K562 (cell line): ENCODE measurements around the gene DUSP16. TPM values are rescaled to one million over a fixed set of nuclear protein-coding genes. Genes with fewer than 3 reads are reported as not detected.

ENCODE experiments used
- ATAC-seq: fragments of 200-7000 bp; cut with Tn5 transposase; 3 replicates; pipeline ENCODE4 v1.9.1; 2020; ENCODE audit warnings: moderate library complexity
- BruUV-seq: library from RNA; stranded (reverse); fragments of 400-500 nt; replicated peaks from 2 replicates; lab custom pipeline; 2021; lab: Mats Ljungman, UMichigan
- CTCF ChIA-PET: fragments of 300-600 bp; formaldehyde crosslinking; extraction: SDS; loops from one replicate; lab custom pipeline; 2021; ENCODE audit warnings: low intra/inter-chr PET ratio; lab: Yijun Ruan, JAX
- POLR2A ChIA-PET: fragments of 300-600, 350-650 bp; sonication (Branson Sonifier 250); formaldehyde crosslinking; extraction: SDS; loops from one replicate; lab custom pipeline; 2021; ENCODE audit warnings: antibody characterized with exemption, inconsistent platforms; lab: Yijun Ruan, JAX
- DNase-seq, 4 experiments: peaks; one replicate each; pipeline versions ENCODE4 v3.0.0 to v3.0.0-alpha.2; 2011 to 2018; ENCODE audit warnings: low spot score in 3 of 4, mixed read lengths in 3 of 4; ENCODE audit errors: extremely low read depth in 1 of 4
- FAIRE-seq: peaks from 2 replicates; lab custom pipeline; 2011; peaks lifted over from hg19 to GRCh38; lab: Jason Lieb, UNC
- H2AFZ ChIP-seq: 2 replicates; pipeline ENCODE4 v1.6.0; 2011; ENCODE audit warnings: low read depth, low read length, control low read depth, inconsistent platforms
- H3K27ac ChIP-seq: fragments of 200-600 bp; 3 replicates; pipeline ENCODE4 v1.8.0; 2011; ENCODE audit warnings: low read depth, mild to moderate bottlenecking, control low read depth, inconsistent platforms, low read length, moderate library complexity, mixed read lengths; ENCODE audit errors: extremely low read depth
- H3K27me3 ChIP-seq, 2 experiments: fragments of 300-600 bp in 1 of 2; 2 replicates in 1 of 2; 3 replicates in 1 of 2; pipeline versions ENCODE4 v1.6.0 to v1.8.0; 2011; ENCODE audit warnings: inconsistent platforms in 2 of 2, low read length in 2 of 2, mild to moderate bottlenecking in 1 of 2, mixed read lengths in 1 of 2, moderate library complexity in 1 of 2; ENCODE audit not compliant: control insufficient read depth in 2 of 2, insufficient read depth in 2 of 2
- H3K36me3 ChIP-seq: fragments of 300-600 bp; 3 replicates; pipeline ENCODE4 v1.8.0; 2011; ENCODE audit warnings: mild to moderate bottlenecking, low read length, inconsistent platforms; ENCODE audit not compliant: control insufficient read depth, insufficient read depth
- H3K4me1 ChIP-seq, 2 experiments: fragments of 200-600 bp in 1 of 2; replicated peaks in 1 of 2; 2 replicates in 1 of 2; 3 replicates in 1 of 2; pipeline versions ENCODE4 v1.5.1 to v1.8.0; 2011; ENCODE audit warnings: inconsistent platforms in 2 of 2, low read length in 2 of 2, mild to moderate bottlenecking in 1 of 2, mixed read lengths in 1 of 2, moderate library complexity in 1 of 2; ENCODE audit not compliant: control insufficient read depth in 2 of 2, insufficient read depth in 2 of 2
- H3K4me2 ChIP-seq: 2 replicates; pipeline ENCODE4 v1.6.1; 2011; ENCODE audit warnings: low read length, control low read depth, inconsistent platforms, mixed read lengths; ENCODE audit not compliant: insufficient read depth
- H3K4me3 ChIP-seq: fragments of 200-600 bp; sonication (generic), shearing (Covaris generic); 2 replicates; pipeline ENCODE4 v1.5.1; 2016; ENCODE audit warnings: control low read depth, inconsistent platforms
- H3K79me2 ChIP-seq: fragments of 200-600 bp; 3 replicates; pipeline ENCODE4 v1.8.0; 2011; ENCODE audit warnings: low read length, inconsistent platforms; ENCODE audit not compliant: control insufficient read depth, insufficient read depth
- H3K9ac ChIP-seq, 2 experiments: 2 replicates each; pipeline versions ENCODE4 v1.6.0 to v1.6.1; 2011; ENCODE audit warnings: low read depth in 2 of 2, low read length in 2 of 2, control low read depth in 1 of 2, inconsistent platforms in 1 of 2, mild to moderate bottlenecking in 1 of 2, mixed read lengths in 1 of 2; ENCODE audit not compliant: insufficient read depth in 1 of 2
- H3K9me1 ChIP-seq: one replicate; pipeline ENCODE4 v1.6.0; 2011; ENCODE audit warnings: inconsistent platforms, mild to moderate bottlenecking, low read length, moderate library complexity; ENCODE audit not compliant: control insufficient read depth, insufficient read depth
- H3K9me3 ChIP-seq: replicated peaks from 2 replicates; pipeline ENCODE4 v1.5.1; 2011; ENCODE audit warnings: low read depth, low read length, inconsistent platforms; ENCODE audit not compliant: control insufficient read depth, insufficient read depth
- H4K20me1 ChIP-seq: replicated peaks from 2 replicates; pipeline ENCODE4 v1.6.1; 2011; ENCODE audit warnings: low read length, inconsistent platforms, mixed read lengths; ENCODE audit not compliant: control insufficient read depth, insufficient read depth
- HIVEP1 ChIP-seq: fragments of 250-450 bp; sonication (Bioruptor Pico); IDR thresholded peaks from 2 replicates; pipeline ENCODE4 v1.4.0; 2020; ENCODE audit warnings: mild to moderate bottlenecking
- HMG20B ChIP-seq: fragments of 250-450 bp; sonication (Bioruptor Pico); IDR thresholded peaks from 2 replicates; pipeline ENCODE4 v1.5.0; 2021; ENCODE audit warnings: mild to moderate bottlenecking
- NBN ChIP-seq: fragments of 450-650 bp; IDR thresholded peaks from 2 replicates; pipeline ENCODE4 v1.6.1; 2016; ENCODE audit warnings: low read depth, mild to moderate bottlenecking
- NCOA2 ChIP-seq, 2 experiments: fragments of 450-650 bp; IDR thresholded peaks; 2 replicates each; pipeline ENCODE4 v1.6.1; 2018; ENCODE audit warnings: mild to moderate bottlenecking in 2 of 2, moderate library complexity in 1 of 2; ENCODE audit not compliant: partially characterized antibody in 2 of 2
- NFIC ChIP-seq: fragments of 450-650 bp; IDR thresholded peaks from 2 replicates; pipeline ENCODE4 v1.6.1; 2017; ENCODE audit warnings: mild to moderate bottlenecking, inconsistent platforms
- NR3C1 ChIP-seq: sonication (generic); formaldehyde crosslinking; IDR thresholded peaks from 2 replicates; pipeline ENCODE4 v1.8.1; 2022; ENCODE audit warnings: missing genetic modification reagents
- PTRF ChIP-seq: fragments of 450-650 bp; IDR thresholded peaks from 2 replicates; pipeline ENCODE4 v1.6.1; 2016; ENCODE audit warnings: mild to moderate bottlenecking, missing genetic modification characterization, missing compliant biosample characterization
- ZFPM2 ChIP-seq: fragments of 250-450 bp; sonication (Bioruptor Pico); IDR thresholded peaks from 2 replicates; pipeline ENCODE4 v1.5.1; 2022; ENCODE audit warnings: mild to moderate bottlenecking
- ZNF232 ChIP-seq: sonication (generic); formaldehyde crosslinking; IDR thresholded peaks from 2 replicates; pipeline ENCODE4 v1.8.0; 2022; ENCODE audit warnings: mild to moderate bottlenecking, missing genetic modification reagents
- ZNF311 ChIP-seq: fragments of 250-450 bp; sonication (Bioruptor Pico); IDR thresholded peaks from 2 replicates; pipeline ENCODE4 v1.4.0; 2020; ENCODE audit warnings: mild to moderate bottlenecking, moderate library complexity
- ZNF436 ChIP-seq: fragments of 250-450, 450-650 bp; sonication (Bioruptor Pico); formaldehyde crosslinking; IDR thresholded peaks from 2 replicates; pipeline ENCODE4 v1.7.0; 2020; ENCODE audit warnings: mild to moderate bottlenecking
- ZNF778 ChIP-seq: fragments of 450-650 bp; formaldehyde crosslinking; IDR thresholded peaks from 2 replicates; pipeline ENCODE4 v1.4.0; 2020; ENCODE audit warnings: mild to moderate bottlenecking, moderate library complexity
- ZSCAN29 ChIP-seq: fragments of 450-650 bp; IDR thresholded peaks from 2 replicates; pipeline ENCODE4 v1.6.1; 2017
- WGBS: fragments of 100-300 bp; shearing (Covaris generic); methylation state at CpG from one replicate; pipeline ENCODE4 v1.1.6; 2016; ENCODE audit warnings: low coverage, mixed read lengths; ENCODE audit not compliant: insufficient coverage; ENCODE audit errors: missing lambda C conversion rate; 5-methylcytosine and 5-hydroxymethylcytosine counted together
- in situ Hi-C: fragments of 300-500 bp; cut with MboI; formaldehyde crosslinking; loops from 4 replicates; pipeline ENCODE4 v1.15.0; 2018; ENCODE audit warnings: inconsistent platforms, mixed read lengths
- intact Hi-C: fragments of 100-400 bp; cut with micrococcal nuclease; formaldehyde crosslinking; loops from 2 replicates; pipeline ENCODE4 v1.14.2; 2022
- polyA plus RNA-seq, 8 experiments: library from polyadenylated mRNA; depleted of rRNA in 4 of 8; stranded (reverse) in 5 of 8; unstranded in 3 of 8; fragments of >200 nt; fragmentation: Nextera tagmentation in 2 of 8; fragmentation: Illumina TruSeq in 1 of 8; extraction: Ambion mirVana in 2 of 8; extraction: Trizol in 1 of 8; gene quantifications; 2 replicates each; pipeline versions ENCODE4 v1.2.1 to v1.2.3, GENCODE V29; 2011 to 2014; ENCODE audit warnings: inconsistent platforms in 1 of 8, missing spikeins in 1 of 8
- total RNA-seq, 7 experiments: library from RNA; depleted of rRNA in 6 of 7; stranded (reverse); fragments of >200 nt in 6 of 7; fragmentation: Illumina TruSeq in 2 of 7; extraction: Trizol in 2 of 7; gene quantifications; 2 replicates each; pipeline versions ENCODE4 v1.2.1 to v1.2.3, GENCODE V29; 2011 to 2021; ENCODE audit warnings: low replicate concordance in 1 of 7
- TF ChIP-seq, protein P1 (sequence below): fragments of 250-450 bp; sonication (Bioruptor Pico); IDR thresholded peaks from 2 replicates; pipeline ENCODE4 v1.5.0; 2021
- TF ChIP-seq, protein P2 (sequence below), 2 experiments: fragments of 450-650 bp in 1 of 2; sonication (generic) in 1 of 2; formaldehyde crosslinking in 1 of 2; IDR thresholded peaks in 1 of 2; conservative IDR thresholded peaks in 1 of 2; 2 replicates each; pipeline versions ENCODE4 v1.6.1 to v1.8.1; 2016 to 2023; ENCODE audit warnings: mild to moderate bottlenecking in 2 of 2, moderate library complexity in 2 of 2, inconsistent platforms in 1 of 2, missing genetic modification reagents in 1 of 2

The DUSP16 gene
- total and polyA plus RNA-seq, 9 of the 15 experiments (the other 6 are each of a cell fraction or from before 2014, with no cell fraction given), result 0.70 to 12.3 (median 5.7) TPM

DNA sequence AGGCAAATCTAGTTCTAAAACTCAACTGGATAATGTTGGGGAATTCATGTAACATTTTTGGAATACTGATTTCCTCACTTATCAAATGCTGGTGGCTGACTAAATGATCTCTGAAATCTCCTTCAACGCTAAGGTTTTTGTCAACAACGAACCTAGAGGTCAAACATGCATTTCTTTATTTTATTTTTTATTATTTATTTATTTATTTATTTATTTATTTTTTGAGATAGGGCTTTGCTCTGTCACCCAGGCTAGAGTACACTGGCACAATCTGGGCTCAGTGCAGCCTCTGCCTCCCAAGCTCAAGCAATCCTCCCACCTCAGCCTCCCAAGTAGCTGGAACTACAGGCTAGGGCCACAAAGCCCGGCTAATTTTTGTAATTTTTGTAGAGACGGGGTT, 64.5 kb downstream of the DUSP16 start:
- intact Hi-C loops, result loop anchor here (10.0 kb wide), 1 partner anchor 113 kb away; no protein-coding TSS in a partner anchor
- H3K4me3 ChIP-seq, result no peak overlapping the region
- H3K27ac ChIP-seq, result no peak overlapping the region
- POLR2A ChIA-PET, result no interaction called here
- DNase-seq (no peak), ATAC-seq (no peak), FAIRE-seq (no peak)
- no peaks in the 10 kb centered on the region for H3K36me3 ChIP-seq
- H3K4me2 ChIP-seq, result no peak overlapping the region
- H3K9me1 ChIP-seq, result no peaks in the 10 kb centered on the region
- BruUV-seq, result no TSS peak
- H4K20me1 ChIP-seq, result no peaks in the 10 kb centered on the region
- no peaks in the 10 kb centered on the region for H3K9me3 ChIP-seq
- TF ChIP-seq NFIC (no peak), ZSCAN29 (no peak), NR3C1 (CRISPR knock-in tag) (no peak), ZNF436 (no peak), PTRF (tag) (no peak)
- TF ChIP-seq, protein P1, sequence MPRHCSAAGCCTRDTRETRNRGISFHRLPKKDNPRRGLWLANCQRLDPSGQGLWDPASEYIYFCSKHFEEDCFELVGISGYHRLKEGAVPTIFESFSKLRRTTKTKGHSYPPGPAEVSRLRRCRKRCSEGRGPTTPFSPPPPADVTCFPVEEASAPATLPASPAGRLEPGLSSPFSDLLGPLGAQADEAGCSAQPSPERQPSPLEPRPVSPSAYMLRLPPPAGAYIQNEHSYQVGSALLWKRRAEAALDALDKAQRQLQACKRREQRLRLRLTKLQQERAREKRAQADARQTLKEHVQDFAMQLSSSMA (CRISPR knock-in tag), result no peak
- TF ChIP-seq, all 486 proteins: peak for 0
- no peaks in the 10 kb centered on the region for H3K27me3 ChIP-seq
- no peak overlapping the region for H3K9ac ChIP-seq
- CTCF ChIA-PET, result no interaction called here
- no peak overlapping the region for H2AFZ ChIP-seq
- H3K4me1 ChIP-seq, result peaks cover 0 to under 1% of the 10 kb centered on the region in 2 experiments; a peak in 1 of 5 replicates
- WGBS, result 90% methylated on average over 3 of the region's 4 CpGs
- H3K79me2 ChIP-seq, result no peaks in the 10 kb centered on the region
- in situ Hi-C loops, result no loop called here

DNA sequence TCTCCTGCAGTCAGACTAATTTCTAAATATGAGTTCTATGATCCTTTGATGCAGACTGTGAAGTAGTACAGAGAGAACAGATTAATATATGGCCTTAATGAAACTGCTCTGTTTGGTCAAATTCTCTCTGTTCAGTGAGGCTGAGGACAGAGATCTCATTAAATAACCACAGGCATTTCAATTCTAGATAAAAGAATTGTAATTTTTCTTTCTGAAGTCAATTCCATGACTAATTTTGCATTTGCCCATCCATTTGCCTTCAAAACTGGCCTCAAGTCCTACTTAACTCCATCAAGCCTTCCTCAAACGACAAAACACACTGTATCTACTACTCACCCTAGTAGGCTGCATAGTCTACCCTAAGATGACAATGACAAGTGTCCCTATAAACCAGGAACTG, 67.1 kb downstream of the DUSP16 start:
- H3K9ac ChIP-seq, result no peak overlapping the region
- no peak for DNase-seq
- FAIRE-seq, result no peak
- H3K27me3 ChIP-seq, result no peaks in the 10 kb centered on the region
- H2AFZ ChIP-seq, result no peak overlapping the region
- no peaks in the 10 kb centered on the region for H3K9me1 ChIP-seq
- no peak for ATAC-seq
- BruUV-seq, result no TSS peak
- no peaks in the 10 kb centered on the region for H4K20me1 ChIP-seq
- intact Hi-C loops, result loop anchor here (10.0 kb wide), 1 partner anchor 111 kb away; no protein-coding TSS in a partner anchor
- ChIA-PET POLR2A (no interaction called here), CTCF (no interaction called here)
- peaks cover 0 to 16% of the 10 kb centered on the region in 2 experiments; a peak in 3 of 5 replicates for H3K4me1 ChIP-seq
- no peaks in the 10 kb centered on the region for H3K79me2 ChIP-seq
- H3K9me3 ChIP-seq, result no peaks in the 10 kb centered on the region
- no peak overlapping the region for H3K4me3 ChIP-seq
- no peak overlapping the region for H3K27ac ChIP-seq
- in situ Hi-C loops, result no loop called here
- WGBS, result 89% methylated on average over 1 of the region's 1 CpG
- no peak overlapping the region for H3K4me2 ChIP-seq
- H3K36me3 ChIP-seq, result no peaks in the 10 kb centered on the region
- no peak for TF ChIP-seq NCOA2 (IDR thresholded peaks at IDR 0.05; ENCODE audit: partially characterized antibody in 2 of 2)
- TF ChIP-seq, protein P2, sequence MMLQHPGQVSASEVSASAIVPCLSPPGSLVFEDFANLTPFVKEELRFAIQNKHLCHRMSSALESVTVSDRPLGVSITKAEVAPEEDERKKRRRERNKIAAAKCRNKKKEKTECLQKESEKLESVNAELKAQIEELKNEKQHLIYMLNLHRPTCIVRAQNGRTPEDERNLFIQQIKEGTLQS (IDR thresholded peaks at IDR 0.05), result no peak
- TF ChIP-seq, protein P2 (CRISPR knock-in tag; conservative IDR thresholded peaks at IDR 0.05), result no peak
- no peak for TF ChIP-seq HMG20B (CRISPR knock-in tag)
- TF ChIP-seq HIVEP1, result no peak
- no peak for TF ChIP-seq ZNF311
- no peak for TF ChIP-seq ZNF232 (CRISPR knock-in tag)
- no peak for TF ChIP-seq ZNF778
- no peak for TF ChIP-seq ZFPM2
- no peak for TF ChIP-seq NBN
